ENCODE data around the gene FOXC2. TPM values are rescaled to one million over a fixed set of nuclear protein-coding genes. Genes with fewer than 3 reads are reported as not detected.

FOXC2 gene
- total RNA-seq = 1.6 and 2.7 TPM in 2 replicates

GRCh38 chr16:86566601-86566965 is at the start of gene FOXC2:
FOXC2 (plus strand) TSS chr16:86566829; CDS start chr16:86567336, 507 bp downstream.

GRCh38 chr16:86554917-86555703 is 11.5 kb upstream of the FOXC2 start, which contains the start of gene MTHFSD:
MTHFSD (minus strand) TSS chr16:86555235; CDS start chr16:86555184, 51 bp downstream.

GRCh38 chr16:86578061-86578599 is 11.5 kb downstream of the FOXC2 start, which contains the start of gene FOXL1:
FOXL1 (plus strand) TSS chr16:86578549; CDS start chr16:86578724, 175 bp downstream.

Other genes with a start within 250 kb of the FOXC2 start
- under 0.01 and 0.13 TPM in 2 replicates for gene FOXF1, start 56.3 kb upstream of the FOXC2 start, total RNA-seq
- gene MTHFSD, start 11.6 kb upstream of the FOXC2 start, total RNA-seq = 15.9 and 17.7 TPM in 2 replicates
- 2.2 and 2.3 TPM in 2 replicates for gene FOXL1, start 11.7 kb downstream of the FOXC2 start, total RNA-seq

Data from articular chondrocyte of knee joint (primary cell).